A673 (cell line): Measurements from ENCODE around the gene ARHGAP26. TPM values are rescaled to one million over a fixed set of nuclear protein-coding genes. Genes with fewer than 3 reads are reported as not detected.

Experiments used
- BruUV-seq: library from RNA; stranded (reverse); fragments of 400-500 nt; replicated peaks from 2 replicates; lab custom pipeline; 2021; lab: Mats Ljungman, UMichigan
- CTCF ChIA-PET: fragments of 300-600 bp; sonication (Branson Sonifier 250); formaldehyde crosslinking; loops from one replicate; lab custom pipeline; 2022; ENCODE audit warnings: antibody characterized with exemption; lab: Charles Lee
- POLR2A ChIA-PET: fragments of 300-600 bp; sonication (Branson Sonifier 250); formaldehyde crosslinking; loops from one replicate; lab custom pipeline; 2022; ENCODE audit warnings: antibody characterized with exemption; ENCODE audit not compliant: low non-redundant PET; lab: Charles Lee
- DNase-seq: peaks from one replicate; pipeline ENCODE4 v3.0.0-alpha.2; 2015; ENCODE audit warnings: low spot score
- H3K27ac ChIP-seq: fragments of 200-600 bp; sonication (generic); 2 replicates; pipeline ENCODE4 v1.5.1; 2016; ENCODE audit warnings: mixed run types, low read depth, mild to moderate bottlenecking, mixed read lengths, antibody characterized with exemption, low read length; ENCODE audit not compliant: poor library complexity, severe bottlenecking
- H3K27me3 ChIP-seq: fragments of 200-600 bp; sonication (generic); replicated peaks from 2 replicates; pipeline ENCODE4 v1.6.1; 2017; ENCODE audit warnings: mixed run types, low read depth, mild to moderate bottlenecking, mixed read lengths, antibody characterized with exemption, low read length; ENCODE audit not compliant: insufficient read depth, poor library complexity
- H3K36me3 ChIP-seq: fragments of 200-600 bp; sonication (generic); 2 replicates; pipeline ENCODE4 v1.6.1; 2016; ENCODE audit warnings: mixed run types, mild to moderate bottlenecking, mixed read lengths, antibody characterized with exemption, low read length; ENCODE audit not compliant: insufficient read depth, poor library complexity, severe bottlenecking
- H3K4me1 ChIP-seq: fragments of 200-600 bp; sonication (generic); 2 replicates; pipeline ENCODE4 v1.6.1; 2017; ENCODE audit warnings: mixed run types, mild to moderate bottlenecking, mixed read lengths, antibody characterized with exemption, low read length; ENCODE audit not compliant: insufficient read depth, poor library complexity, severe bottlenecking
- H3K4me3 ChIP-seq: fragments of 200-600 bp; sonication (generic); 2 replicates; pipeline ENCODE4 v1.5.1; 2016; ENCODE audit warnings: low read depth, mixed run types, mild to moderate bottlenecking, mixed read lengths, low read length; ENCODE audit not compliant: poor library complexity, severe bottlenecking
- H3K9me3 ChIP-seq: fragments of 200-600 bp; sonication (generic); 2 replicates; pipeline ENCODE4 v1.6.1; 2016; ENCODE audit warnings: mixed run types, low read depth, mild to moderate bottlenecking, mixed read lengths, antibody characterized with exemption, low read length; ENCODE audit not compliant: poor library complexity, severe bottlenecking
- CTCF ChIP-seq: fragments of 300-800, 200-600 bp; sonication (generic); conservative IDR thresholded peaks from 2 replicates; pipeline ENCODE4 v1.5.1; 2017; ENCODE audit warnings: low read depth, mild to moderate bottlenecking, antibody characterized with exemption, low read length, moderate library complexity, mixed read lengths
- EZH2 ChIP-seq: fragments of 200-600 bp; sonication (generic); IDR thresholded peaks from 2 replicates; pipeline ENCODE4 v1.6.1; 2017; ENCODE audit warnings: borderline replicate concordance, low read depth, mild to moderate bottlenecking, mixed read lengths, antibody characterized with exemption, low read length; ENCODE audit not compliant: poor library complexity, severe bottlenecking
- intact Hi-C: fragments of 100-400 bp; cut with micrococcal nuclease; formaldehyde crosslinking; loops from one replicate; pipeline ENCODE4 v1.10.0; 2022; ENCODE audit not compliant: unreplicated experiment
- total RNA-seq: library from RNA; stranded (reverse); gene quantifications from 2 replicates; pipeline ENCODE4 v1.2.3, GENCODE V29; 2021

Gene ARHGAP26
- total RNA-seq, 1 experiment from 2014 or later: 25.5 TPM

- H3K27ac ChIP-seq: no peak overlapping the region
- ChIA-PET POLR2A (no interaction called here), CTCF (no interaction called here)
- H3K27me3 ChIP-seq: no peaks in the 10 kb centered on the region
- no peak for TF ChIP-seq CTCF
- TF ChIP-seq EZH2: no peak
- H3K9me3 ChIP-seq: peaks cover 4% of the 10 kb centered on the region
- BruUV-seq: no TSS peak
- H3K4me3 ChIP-seq: no peak overlapping the region
- no peaks in the 10 kb centered on the region for H3K36me3 ChIP-seq
- DNase-seq: no peak
- intact Hi-C loops: no loop called here
- H3K4me1 ChIP-seq: no peaks in the 10 kb centered on the region
These were observed 425.3 kb downstream of the ARHGAP26 start for GRCh38 chr5:143195491-143195890.

GRCh38 chr5:143196601-143197259, 426.6 kb downstream of the ARHGAP26 start:
- BruUV-seq: no TSS peak
- H3K36me3 ChIP-seq: no peaks in the 10 kb centered on the region
- H3K27ac ChIP-seq: no peak overlapping the region
- intact Hi-C loops: no loop called here
- DNase-seq: no peak
- H3K4me1 ChIP-seq: no peaks in the 10 kb centered on the region
- peaks cover 4% of the 10 kb centered on the region for H3K9me3 ChIP-seq
- TF ChIP-seq EZH2: no peak
- TF ChIP-seq CTCF: no peak
- POLR2A ChIA-PET: no interaction called here
- CTCF ChIA-PET: no interaction called here
- no peaks in the 10 kb centered on the region for H3K27me3 ChIP-seq
- H3K4me3 ChIP-seq: no peak overlapping the region

- Histone ChIP-seq H3K4me3 (no peak overlapping the region), H3K36me3 (no peaks in the 10 kb centered on the region), H3K9me3 (peaks cover 4% of the 10 kb centered on the region), H3K27me3 (no peaks in the 10 kb centered on the region), H3K27ac (no peak overlapping the region), H3K4me1 (no peaks in the 10 kb centered on the region)
- ChIA-PET CTCF (no interaction called here), POLR2A (no interaction called here)
- no peak for DNase-seq
- no TSS peak for BruUV-seq
- TF ChIP-seq EZH2: no peak
- intact Hi-C loops: no loop called here
These were observed 427.1 kb downstream of the ARHGAP26 start for GRCh38 chr5:143197260-143197656.

- BruUV-seq: no TSS peak
- no peak overlapping the region for H3K4me3 ChIP-seq
- H3K36me3 ChIP-seq: no peaks in the 10 kb centered on the region
- no peak overlapping the region for H3K27ac ChIP-seq
- TF ChIP-seq EZH2 (no peak), CTCF (no peak)
- DNase-seq: no peak
- no peaks in the 10 kb centered on the region for H3K4me1 ChIP-seq
- intact Hi-C loops: no loop called here
- H3K27me3 ChIP-seq: no peaks in the 10 kb centered on the region
- POLR2A ChIA-PET: no interaction called here
- peaks cover 4% of the 10 kb centered on the region for H3K9me3 ChIP-seq
- CTCF ChIA-PET: no interaction called here
These were observed 428.2 kb downstream of the ARHGAP26 start for GRCh38 chr5:143198332-143198731.
